Panc1 (cell line): ENCODE measurements around the gene CARNS1.

Experiments
- TCF7L2 ChIP-seq: IDR thresholded peaks from 2 replicates; pipeline ENCODE4 v1.6.1; 2011; ENCODE audit warnings: mild to moderate bottlenecking, low read depth, low read length, inconsistent platforms
- TF ChIP-seq, protein P1 (sequence below): fragments of 450-650 bp; IDR thresholded peaks from 2 replicates; pipeline ENCODE4 v1.5.1; 2017; ENCODE audit warnings: mild to moderate bottlenecking

DNA sequence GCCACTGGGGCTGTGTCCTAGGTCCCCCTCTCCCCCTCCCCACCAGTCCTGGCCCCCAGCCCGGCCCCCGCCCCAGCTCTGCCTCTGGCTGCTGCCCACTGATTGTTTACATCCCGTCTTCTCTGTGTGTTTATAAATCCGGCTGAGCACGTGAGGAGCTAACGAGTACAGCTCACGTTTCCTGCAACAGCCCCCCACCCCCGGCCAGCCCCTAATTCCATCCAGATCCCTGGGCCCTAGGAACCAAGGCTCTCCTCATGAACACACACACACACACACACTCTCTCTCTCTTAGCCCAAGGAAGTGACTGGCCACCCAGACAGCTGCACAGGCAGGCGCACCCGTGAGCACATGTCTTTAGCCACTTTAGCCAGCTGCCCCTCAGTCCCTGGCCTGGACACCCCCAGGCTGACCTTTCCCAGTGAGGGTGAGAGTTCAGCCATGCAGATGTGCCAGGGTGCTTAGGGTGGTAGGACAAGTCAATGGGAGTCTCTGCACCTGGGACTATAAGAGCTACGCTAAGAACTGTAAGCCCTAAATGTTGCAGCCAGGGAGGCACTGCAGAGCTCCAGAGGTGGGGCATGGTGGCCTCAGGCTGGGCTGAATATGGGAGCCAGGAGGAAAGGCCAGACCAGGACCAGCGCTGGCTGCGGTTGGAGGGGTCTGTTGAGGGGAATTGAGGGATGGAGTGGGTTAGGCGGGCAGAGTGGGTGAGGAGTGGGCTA, 45.0 kb upstream of the CARNS1 start:
- TF ChIP-seq, protein P1, sequence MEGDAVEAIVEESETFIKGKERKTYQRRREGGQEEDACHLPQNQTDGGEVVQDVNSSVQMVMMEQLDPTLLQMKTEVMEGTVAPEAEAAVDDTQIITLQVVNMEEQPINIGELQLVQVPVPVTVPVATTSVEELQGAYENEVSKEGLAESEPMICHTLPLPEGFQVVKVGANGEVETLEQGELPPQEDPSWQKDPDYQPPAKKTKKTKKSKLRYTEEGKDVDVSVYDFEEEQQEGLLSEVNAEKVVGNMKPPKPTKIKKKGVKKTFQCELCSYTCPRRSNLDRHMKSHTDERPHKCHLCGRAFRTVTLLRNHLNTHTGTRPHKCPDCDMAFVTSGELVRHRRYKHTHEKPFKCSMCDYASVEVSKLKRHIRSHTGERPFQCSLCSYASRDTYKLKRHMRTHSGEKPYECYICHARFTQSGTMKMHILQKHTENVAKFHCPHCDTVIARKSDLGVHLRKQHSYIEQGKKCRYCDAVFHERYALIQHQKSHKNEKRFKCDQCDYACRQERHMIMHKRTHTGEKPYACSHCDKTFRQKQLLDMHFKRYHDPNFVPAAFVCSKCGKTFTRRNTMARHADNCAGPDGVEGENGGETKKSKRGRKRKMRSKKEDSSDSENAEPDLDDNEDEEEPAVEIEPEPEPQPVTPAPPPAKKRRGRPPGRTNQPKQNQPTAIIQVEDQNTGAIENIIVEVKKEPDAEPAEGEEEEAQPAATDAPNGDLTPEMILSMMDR, result no peak
- no peak for TF ChIP-seq TCF7L2
